DOHH2 (cell line): ENCODE data around the gene CTNNBL1.

Source experiments
- EZH2phosphoT487 ChIP-seq: fragments of 200-600 bp; sonication (generic); IDR thresholded peaks from 2 replicates; pipeline ENCODE4 v1.6.1; 2017; ENCODE audit warnings: borderline replicate concordance, mild to moderate bottlenecking, antibody characterized with exemption, low read length, moderate library complexity, mixed read lengths
- TF ChIP-seq, protein P1 (sequence below): fragments of 200-600 bp; sonication (generic); IDR thresholded peaks from one replicate; pipeline ENCODE4 v1.5.1; 2014; ENCODE audit warnings: antibody characterized with exemption, mild to moderate bottlenecking, low read depth, low read length; ENCODE audit not compliant: poor library complexity, severe bottlenecking

DNA sequence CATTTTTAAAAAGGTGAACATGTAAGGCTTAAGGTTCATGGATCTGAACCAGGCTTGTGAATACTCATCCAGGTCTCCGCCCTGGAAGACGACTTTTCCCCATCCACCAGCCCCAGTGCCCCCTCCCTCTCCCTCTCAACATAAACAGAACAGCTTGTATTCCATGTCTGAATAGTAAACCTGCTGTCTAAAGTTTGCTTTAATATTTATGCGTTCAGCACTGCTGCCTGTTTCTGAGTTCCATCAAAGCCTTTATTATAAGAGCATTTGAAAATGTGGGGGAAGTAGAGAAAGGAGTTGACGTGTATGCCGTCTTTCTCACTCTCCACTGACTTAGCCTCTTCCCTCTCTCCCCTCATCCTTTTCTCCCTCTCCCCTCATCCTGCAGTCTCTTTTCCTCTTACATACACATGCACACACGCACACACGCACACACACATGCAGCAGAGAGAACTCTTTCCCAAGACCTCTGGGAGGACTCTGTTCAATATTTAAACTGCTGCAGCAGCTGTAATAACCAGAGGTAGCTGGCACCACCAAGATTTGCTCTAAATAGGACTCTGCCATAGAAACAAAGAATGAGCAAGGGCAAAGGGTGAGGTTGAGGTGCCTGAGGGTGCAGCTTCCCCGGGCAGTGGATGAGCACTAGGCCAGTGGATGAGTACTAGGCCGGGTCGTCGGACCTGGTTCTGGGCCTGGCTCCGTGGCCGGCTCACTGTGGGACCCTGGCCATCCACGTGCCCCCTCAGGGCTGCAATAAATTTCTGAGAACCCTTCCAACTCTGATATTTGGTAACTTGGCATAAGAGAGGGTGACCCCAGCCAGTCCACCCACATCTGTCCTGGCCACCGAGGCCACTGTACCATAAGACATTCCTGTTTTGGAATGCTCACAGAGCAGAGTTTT, 173.7 kb downstream of the CTNNBL1 start:
- no peak for TF ChIP-seq EZH2phosphoT487
- TF ChIP-seq, protein P1, sequence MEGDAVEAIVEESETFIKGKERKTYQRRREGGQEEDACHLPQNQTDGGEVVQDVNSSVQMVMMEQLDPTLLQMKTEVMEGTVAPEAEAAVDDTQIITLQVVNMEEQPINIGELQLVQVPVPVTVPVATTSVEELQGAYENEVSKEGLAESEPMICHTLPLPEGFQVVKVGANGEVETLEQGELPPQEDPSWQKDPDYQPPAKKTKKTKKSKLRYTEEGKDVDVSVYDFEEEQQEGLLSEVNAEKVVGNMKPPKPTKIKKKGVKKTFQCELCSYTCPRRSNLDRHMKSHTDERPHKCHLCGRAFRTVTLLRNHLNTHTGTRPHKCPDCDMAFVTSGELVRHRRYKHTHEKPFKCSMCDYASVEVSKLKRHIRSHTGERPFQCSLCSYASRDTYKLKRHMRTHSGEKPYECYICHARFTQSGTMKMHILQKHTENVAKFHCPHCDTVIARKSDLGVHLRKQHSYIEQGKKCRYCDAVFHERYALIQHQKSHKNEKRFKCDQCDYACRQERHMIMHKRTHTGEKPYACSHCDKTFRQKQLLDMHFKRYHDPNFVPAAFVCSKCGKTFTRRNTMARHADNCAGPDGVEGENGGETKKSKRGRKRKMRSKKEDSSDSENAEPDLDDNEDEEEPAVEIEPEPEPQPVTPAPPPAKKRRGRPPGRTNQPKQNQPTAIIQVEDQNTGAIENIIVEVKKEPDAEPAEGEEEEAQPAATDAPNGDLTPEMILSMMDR, result no peak
